ENCODE data around the gene PDZRN3. TPM values are rescaled to one million over a fixed set of nuclear protein-coding genes. Genes with fewer than 3 reads are reported as not detected.

The PDZRN3 gene
- total and polyA plus RNA-seq, 11 donors = 30.2 to 163 (median 76.7) TPM

DNA sequence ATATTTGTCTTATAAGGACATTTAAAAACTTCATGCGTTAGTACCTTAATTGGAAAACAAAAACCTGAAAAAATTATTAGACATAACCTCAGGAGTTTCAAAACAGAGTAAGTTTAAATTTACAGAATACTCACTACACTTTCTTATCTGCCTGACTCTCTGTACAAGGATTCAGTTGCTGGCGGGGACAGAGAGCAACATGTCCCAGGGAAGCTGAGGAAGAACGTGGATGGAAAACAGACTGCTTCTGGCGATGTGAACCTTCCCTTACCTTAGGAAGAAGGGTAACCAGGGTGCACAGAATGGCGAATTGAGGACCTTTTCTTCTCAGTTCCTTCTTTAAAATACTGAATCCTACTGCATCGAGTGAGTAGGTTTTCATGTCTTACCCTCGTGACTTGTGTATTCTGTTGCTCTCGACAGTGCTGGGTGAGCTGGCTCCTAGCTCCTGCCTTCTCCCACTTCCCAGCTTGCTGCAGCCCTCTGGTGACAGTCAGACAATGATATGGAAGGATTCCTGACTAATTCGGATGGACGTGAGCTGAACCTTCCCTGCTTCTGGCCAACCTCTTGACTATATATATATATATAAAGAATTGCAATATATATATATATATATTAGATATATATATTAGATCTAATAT is 178.2 kb downstream of the PDZRN3 start:
- intact Hi-C loops (cut with DNase I) = no loop called here
- H3K4me3 ChIP-seq = no peak overlapping the region
- TF ChIP-seq POLR2A (IDR thresholded peaks at IDR 0.05) = no peak
- no peak for TF ChIP-seq CTCF (IDR thresholded peaks at IDR 0.05)
- DNase-seq (peak in 1 of 5 donors; percentile 28), ATAC-seq (peak; percentile 67 to 83 (median 70))
- peaks cover 0 to 72% (median 19%) of the 10 kb centered on the region in 12 donors for H3K4me1 ChIP-seq
- no peaks in the 10 kb centered on the region for H3K9me3 ChIP-seq
- 41 to 51% (median 45%) methylated on average over 10 of the region's 10 CpGs for WGBS, 4 donors
- no peaks in the 10 kb centered on the region for H3K36me3 ChIP-seq
- H3K27ac ChIP-seq = peak overlapping the region in 6 of 12 donors; percentile 34 to 75 (median 48)
- no peaks in the 10 kb centered on the region for H3K27me3 ChIP-seq

- ATAC-seq (no peak), DNase-seq (no peak)
- no peaks in the 10 kb centered on the region for H3K36me3 ChIP-seq
- 93 to 99% (median 95%) methylated on average over 7 of the region's 7 CpGs for WGBS, 4 donors
- no peaks in the 10 kb centered on the region for H3K9me3 ChIP-seq
- H3K4me1 ChIP-seq = peaks cover 0 to 53% (median 10%) of the 10 kb centered on the region in 12 donors
- TF ChIP-seq CTCF (IDR thresholded peaks at IDR 0.05) = no peak
- TF ChIP-seq POLR2A (IDR thresholded peaks at IDR 0.05) = no peak
- H3K27me3 ChIP-seq = no peaks in the 10 kb centered on the region
- intact Hi-C loops (cut with DNase I) = no loop called here
- peak overlapping the region in 1 of 12 donors; percentile 23 for H3K27ac ChIP-seq
- H3K4me3 ChIP-seq = no peak overlapping the region
Observed at GRCh38 chr3:73442886-73443285, 181.9 kb downstream of the PDZRN3 start.

- Histone ChIP-seq H3K27me3 (no peaks in the 10 kb centered on the region), H3K27ac (peak overlapping the region in 1 of 12 donors; percentile 23)
- intact Hi-C loops (cut with DNase I) = no loop called here
Observed at GRCh38 chr3:73442152-73442551, 182.6 kb downstream of the PDZRN3 start.

GRCh38 chr3:73437828-73438227 is 186.9 kb downstream of the PDZRN3 start:
- TF ChIP-seq POLR2A (IDR thresholded peaks at IDR 0.05) (no peak), CTCF (IDR thresholded peaks at IDR 0.05) (no peak)
- peaks cover 0 to 35% (median 3%) of the 10 kb centered on the region in 12 donors for H3K4me1 ChIP-seq
- ATAC-seq = peak in 2 of 4 donors; percentile 13 to 37

More at GRCh38 chr3:73442152-73442551, 182.6 kb downstream of the PDZRN3 start:
- ATAC-seq (no peak), DNase-seq (no peak)
- no peak overlapping the region for H3K4me3 ChIP-seq
- H3K4me1 ChIP-seq = peaks cover 0 to 46% (median 10%) of the 10 kb centered on the region in 12 donors
- 75 to 78% (median 76%) methylated on average over 6 of the region's 6 CpGs for WGBS, 4 donors
- H3K9me3 ChIP-seq = no peaks in the 10 kb centered on the region
- TF ChIP-seq POLR2A (IDR thresholded peaks at IDR 0.05) (no peak), CTCF (IDR thresholded peaks at IDR 0.05) (no peak)
- H3K36me3 ChIP-seq = no peaks in the 10 kb centered on the region

More at GRCh38 chr3:73437828-73438227, 186.9 kb downstream of the PDZRN3 start:
- peak overlapping the region in 2 of 12 donors; percentile 23 to 32 for H3K27ac ChIP-seq
- H3K9me3 ChIP-seq = no peaks in the 10 kb centered on the region
- DNase-seq = no peak
- H3K36me3 ChIP-seq = no peaks in the 10 kb centered on the region
- no peaks in the 10 kb centered on the region for H3K27me3 ChIP-seq
- no peak overlapping the region for H3K4me3 ChIP-seq
- intact Hi-C loops (cut with DNase I) = no loop called here
- WGBS, 4 donors = 31 to 47% (median 43%) methylated on average over 3 of the region's 3 CpGs

All from heart left ventricle (tissue), 16 donors.